DOHH2 (cell line): ENCODE results near the gene SERINC3.

ENCODE experiments used
- H3F3A ChIP-seq: fragments of 200-600 bp; sonication (generic), shearing (Covaris generic); 2 replicates; pipeline ENCODE4 v1.6.0; 2016; ENCODE audit warnings: antibody characterized with exemption, mild to moderate bottlenecking; ENCODE audit not compliant: control insufficient read depth, insufficient read depth
- H3K27ac ChIP-seq: fragments of 200-600 bp; sonication (generic); 2 replicates; pipeline ENCODE4 v1.5.1; 2014; ENCODE audit warnings: low read depth, mild to moderate bottlenecking, low read length, moderate library complexity
- H3K27me3 ChIP-seq: fragments of 200-600 bp; sonication (generic); 2 replicates; pipeline ENCODE4 v1.6.1; 2014; ENCODE audit warnings: mild to moderate bottlenecking, low read length, mixed read lengths; ENCODE audit not compliant: control insufficient read depth
- H3K36me3 ChIP-seq: fragments of 200-600 bp; sonication (generic); 2 replicates; pipeline ENCODE4 v1.6.1; 2014; ENCODE audit warnings: mild to moderate bottlenecking, low read length, moderate library complexity, mixed read lengths; ENCODE audit not compliant: control insufficient read depth
- H3K4me1 ChIP-seq: fragments of 200-600 bp; sonication (generic); 2 replicates; pipeline ENCODE4 v1.6.1; 2014; ENCODE audit warnings: mild to moderate bottlenecking, low read length, mixed read lengths; ENCODE audit not compliant: control insufficient read depth
- H3K4me2 ChIP-seq: fragments of 200-600 bp; sonication (generic); 2 replicates; pipeline ENCODE4 v1.6.0; 2014; ENCODE audit warnings: mild to moderate bottlenecking, low read length, moderate library complexity
- H3K4me3 ChIP-seq: fragments of 200-600 bp; sonication (generic); 2 replicates; pipeline ENCODE4 v1.5.1; 2014; ENCODE audit warnings: mild to moderate bottlenecking, low read length, mixed read lengths
- H3K79me2 ChIP-seq: fragments of 200-600 bp; sonication (generic); 2 replicates; pipeline ENCODE4 v1.6.1; 2014; ENCODE audit warnings: mild to moderate bottlenecking, low read length, mixed read lengths; ENCODE audit not compliant: control insufficient read depth
- H3K9me2 ChIP-seq: fragments of 200-600 bp; sonication (generic); replicated peaks from 2 replicates; pipeline ENCODE4 v1.6.1; 2014; ENCODE audit warnings: mild to moderate bottlenecking, low read length, mixed read lengths; ENCODE audit not compliant: control insufficient read depth
- H3K9me3 ChIP-seq: fragments of 200-600 bp; sonication (generic); 2 replicates; pipeline ENCODE4 v1.6.1; 2014; ENCODE audit warnings: antibody characterized with exemption, low read length, mixed read lengths; ENCODE audit not compliant: control insufficient read depth, insufficient read depth
- H4K20me1 ChIP-seq: fragments of 200-600 bp; sonication (generic); 2 replicates; pipeline ENCODE4 v1.6.0; 2014; ENCODE audit warnings: low read depth, mild to moderate bottlenecking, antibody characterized with exemption, low read length, moderate library complexity; ENCODE audit not compliant: control insufficient read depth, insufficient read depth
- EZH2phosphoT487 ChIP-seq: fragments of 200-600 bp; sonication (generic); IDR thresholded peaks from 2 replicates; pipeline ENCODE4 v1.6.1; 2017; ENCODE audit warnings: borderline replicate concordance, mild to moderate bottlenecking, antibody characterized with exemption, low read length, moderate library complexity, mixed read lengths
- TF ChIP-seq, protein P1 (sequence below): fragments of 200-600 bp; sonication (generic); IDR thresholded peaks from one replicate; pipeline ENCODE4 v1.5.1; 2014; ENCODE audit warnings: antibody characterized with exemption, mild to moderate bottlenecking, low read depth, low read length; ENCODE audit not compliant: poor library complexity, severe bottlenecking

The SERINC3 gene

DNA sequence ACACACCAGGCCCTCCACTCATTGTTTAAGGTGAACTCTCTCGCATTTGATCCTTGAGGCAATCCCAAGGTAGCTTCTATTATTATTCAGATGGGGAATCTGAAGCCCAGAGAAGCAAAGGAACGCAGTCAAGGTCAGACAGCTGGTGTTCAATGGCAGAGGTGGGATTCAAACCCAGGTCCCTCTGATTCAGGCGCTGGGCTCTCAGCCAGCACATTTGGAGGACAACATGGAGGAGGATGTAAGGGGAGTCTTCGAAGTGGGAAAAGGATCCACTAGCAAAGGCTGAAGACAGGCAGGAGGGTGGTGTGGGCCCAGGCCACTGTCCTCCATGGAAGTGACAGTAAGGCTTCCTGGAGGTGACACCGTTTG, 60.1 kb downstream of the SERINC3 start:
- Histone ChIP-seq H3K27me3 (no peaks in the 10 kb centered on the region), H3K4me3 (no peak overlapping the region), H3K4me1 (no peaks in the 10 kb centered on the region), H3K9me3 (no peaks in the 10 kb centered on the region), H3K79me2 (no peaks in the 10 kb centered on the region), H3K9me2 (no peaks in the 10 kb centered on the region), H3F3A (no peaks in the 10 kb centered on the region), H4K20me1 (no peaks in the 10 kb centered on the region), H3K4me2 (no peak overlapping the region), H3K27ac (no peak overlapping the region), H3K36me3 (no peaks in the 10 kb centered on the region)
- TF ChIP-seq, protein P1, sequence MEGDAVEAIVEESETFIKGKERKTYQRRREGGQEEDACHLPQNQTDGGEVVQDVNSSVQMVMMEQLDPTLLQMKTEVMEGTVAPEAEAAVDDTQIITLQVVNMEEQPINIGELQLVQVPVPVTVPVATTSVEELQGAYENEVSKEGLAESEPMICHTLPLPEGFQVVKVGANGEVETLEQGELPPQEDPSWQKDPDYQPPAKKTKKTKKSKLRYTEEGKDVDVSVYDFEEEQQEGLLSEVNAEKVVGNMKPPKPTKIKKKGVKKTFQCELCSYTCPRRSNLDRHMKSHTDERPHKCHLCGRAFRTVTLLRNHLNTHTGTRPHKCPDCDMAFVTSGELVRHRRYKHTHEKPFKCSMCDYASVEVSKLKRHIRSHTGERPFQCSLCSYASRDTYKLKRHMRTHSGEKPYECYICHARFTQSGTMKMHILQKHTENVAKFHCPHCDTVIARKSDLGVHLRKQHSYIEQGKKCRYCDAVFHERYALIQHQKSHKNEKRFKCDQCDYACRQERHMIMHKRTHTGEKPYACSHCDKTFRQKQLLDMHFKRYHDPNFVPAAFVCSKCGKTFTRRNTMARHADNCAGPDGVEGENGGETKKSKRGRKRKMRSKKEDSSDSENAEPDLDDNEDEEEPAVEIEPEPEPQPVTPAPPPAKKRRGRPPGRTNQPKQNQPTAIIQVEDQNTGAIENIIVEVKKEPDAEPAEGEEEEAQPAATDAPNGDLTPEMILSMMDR = no peak
- no peak for TF ChIP-seq EZH2phosphoT487

DNA sequence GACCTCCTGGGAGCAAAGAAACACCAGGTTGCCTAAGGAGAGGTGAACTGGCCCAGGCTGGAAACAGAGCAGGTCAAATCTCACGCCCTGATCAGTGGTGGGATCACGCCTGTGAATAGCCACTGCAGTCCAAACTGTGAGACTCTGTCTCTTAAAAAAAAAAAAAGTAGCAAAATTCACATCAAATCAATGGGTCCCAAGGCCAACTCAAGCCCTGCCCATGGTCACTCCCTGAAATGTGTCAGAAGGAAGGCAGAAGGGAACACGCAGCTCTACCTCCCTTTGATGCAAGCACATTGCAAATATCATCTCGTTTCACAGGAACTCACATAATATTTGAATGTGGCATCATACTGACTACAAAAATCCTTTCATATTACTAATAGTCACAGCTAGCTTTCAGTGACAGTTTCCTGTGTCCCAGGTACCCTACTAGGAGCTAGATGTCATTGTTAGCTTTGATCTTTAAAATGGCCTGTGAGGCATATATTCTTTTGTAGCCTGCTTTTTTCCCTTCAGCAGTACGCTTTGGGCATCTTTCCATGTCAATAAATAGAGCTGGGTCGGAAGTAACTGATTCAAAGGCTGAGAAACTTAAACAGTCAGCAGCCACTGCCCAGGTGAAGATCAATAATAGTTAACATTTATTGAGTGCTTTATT, 60.6 kb downstream of the SERINC3 start:
- Histone ChIP-seq H3K4me1 (no peaks in the 10 kb centered on the region), H3K27ac (no peak overlapping the region), H3K4me3 (no peak overlapping the region), H4K20me1 (no peaks in the 10 kb centered on the region), H3K9me3 (no peaks in the 10 kb centered on the region), H3K27me3 (no peaks in the 10 kb centered on the region), H3K9me2 (no peaks in the 10 kb centered on the region), H3K36me3 (no peaks in the 10 kb centered on the region), H3K79me2 (no peaks in the 10 kb centered on the region), H3K4me2 (no peak overlapping the region), H3F3A (no peaks in the 10 kb centered on the region)
- no peak for TF ChIP-seq EZH2phosphoT487
- TF ChIP-seq, protein P1 = peak; percentile 40

GRCh38 chr20:44460795-44461141, 61.1 kb downstream of the SERINC3 start:
- H4K20me1 ChIP-seq = no peaks in the 10 kb centered on the region
- H3K4me2 ChIP-seq = no peak overlapping the region
- H3K27ac ChIP-seq = no peak overlapping the region
- H3K9me2 ChIP-seq = no peaks in the 10 kb centered on the region
- TF ChIP-seq, protein P1 = peak; percentile 71
- TF ChIP-seq EZH2phosphoT487 = no peak
- H3K79me2 ChIP-seq = no peaks in the 10 kb centered on the region
- no peaks in the 10 kb centered on the region for H3K4me1 ChIP-seq
- H3K36me3 ChIP-seq = no peaks in the 10 kb centered on the region
- no peaks in the 10 kb centered on the region for H3K9me3 ChIP-seq
- no peaks in the 10 kb centered on the region for H3F3A ChIP-seq
- H3K4me3 ChIP-seq = no peak overlapping the region
- no peaks in the 10 kb centered on the region for H3K27me3 ChIP-seq
